ENCODE results near the gene CCNA2.

- TF ChIP-seq POLR2A (IDR thresholded peaks at IDR 0.05): no peak
- no peak for TF ChIP-seq CTCF (IDR thresholded peaks at IDR 0.05)
- TF ChIP-seq POLR2AphosphoS5 (IDR thresholded peaks at IDR 0.05): no peak
These were observed 32.2 kb downstream of the CCNA2 start for GRCh38 chr4:121791481-121791880.
